ENCODE results near the gene RER1. TPM values are rescaled to one million over a fixed set of nuclear protein-coding genes. Genes with fewer than 3 reads are reported as not detected.

RER1 gene
- polyA plus RNA-seq (2013, experiment 1 of 2): 49.9 TPM
- polyA plus RNA-seq (2013, experiment 2 of 2): 50.8 TPM

- H3K9me3 ChIP-seq (ENCODE audit: insufficient read depth, low read depth, low read length): no peaks in the 10 kb centered on the region
- H3K4me3 ChIP-seq (ENCODE audit: low read length): peak within 1 kb of the TSS; percentile 99
- peaks cover 7% of the 10 kb centered on the region; the same call in 1 of the 2 replicates for H3K4me1 ChIP-seq (ENCODE audit: insufficient read depth, low read length)
- H3K27ac ChIP-seq (ENCODE audit: low read depth, low read length): peak within 1 kb of the TSS; percentile 95
- peak within 1 kb of the TSS; percentile 96 for H3K9ac ChIP-seq (ENCODE audit: low read depth, low read length)
- no peaks in the 10 kb centered on the region for H3K27me3 ChIP-seq (ENCODE audit: insufficient read depth, low read length)
- peaks cover 39% of the 10 kb centered on the region for H3K36me3 ChIP-seq (ENCODE audit: insufficient read depth, low read length)
- under 1% methylated on average over 103 of the region's 103 CpGs for WGBS
Observed at GRCh38 chr1:2391041-2391930, at the start of gene RER1, which contains the start of gene MORN1. Gene RER1 (plus strand): TSS chr1:2391841. CDS start chr1:2395791, 3,950 bp downstream. Gene MORN1 (minus strand): TSS chr1:2391554. CDS start chr1:2391533, 21 bp downstream.

- WGBS: 95% methylated on average over 20 of the region's 21 CpGs
Observed at GRCh38 chr1:2342384-2343022, 49.1 kb upstream of the RER1 start.

DNA sequence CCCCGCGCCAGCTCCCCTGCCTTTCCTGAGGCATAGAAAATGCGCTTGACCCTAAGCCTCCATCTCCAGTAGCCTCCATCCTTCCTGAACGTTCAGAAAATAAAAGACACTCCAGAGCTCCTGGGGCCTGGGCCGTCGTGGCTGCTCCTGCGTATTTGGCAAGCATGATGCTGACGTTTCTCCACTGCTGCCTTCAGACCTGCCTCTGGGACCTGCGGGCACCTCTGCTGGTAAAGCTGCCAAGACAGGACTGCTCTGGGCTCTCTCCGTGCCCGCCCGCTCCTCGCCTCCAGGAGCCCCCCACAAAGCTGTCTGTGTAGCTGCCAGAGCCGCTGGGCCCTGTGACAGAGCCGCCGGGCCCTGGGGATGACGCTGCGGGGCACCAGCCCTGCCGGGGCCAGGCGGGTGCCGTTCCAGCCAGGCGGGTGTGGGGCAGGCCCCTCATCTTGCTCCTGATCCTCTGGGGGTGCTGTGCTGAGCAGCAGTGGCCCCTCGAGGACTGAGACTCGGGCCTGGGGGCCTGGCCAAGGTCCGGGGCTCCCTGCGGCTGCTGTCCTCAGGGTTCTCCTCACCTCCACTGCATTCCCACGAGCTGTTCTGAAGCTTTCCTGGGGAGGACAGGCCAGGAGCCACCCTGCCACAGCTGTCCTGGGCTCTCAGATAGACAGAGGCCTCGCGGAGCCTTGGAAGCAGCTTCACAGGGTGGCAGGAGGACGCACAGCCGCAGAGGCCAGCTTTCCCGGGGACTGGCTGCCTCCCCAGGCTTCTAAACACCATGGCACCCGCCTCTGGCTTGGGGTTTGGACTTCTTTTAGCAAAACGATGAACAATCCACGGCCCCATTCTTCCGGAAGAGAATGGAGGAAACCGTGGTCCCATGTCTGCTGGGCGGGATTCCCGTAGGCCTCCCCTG, 48.4 kb upstream of the RER1 start:
- H3K9ac ChIP-seq (ENCODE audit: low read depth, low read length): no peak overlapping the region
- H3K27ac ChIP-seq (ENCODE audit: low read depth, low read length): no peak overlapping the region
- H3K9me3 ChIP-seq (ENCODE audit: insufficient read depth, low read depth, low read length): no peaks in the 10 kb centered on the region
- no peaks in the 10 kb centered on the region for H3K4me1 ChIP-seq (ENCODE audit: insufficient read depth, low read length)
- H3K36me3 ChIP-seq (ENCODE audit: insufficient read depth, low read length): no peaks in the 10 kb centered on the region
- H3K4me3 ChIP-seq (ENCODE audit: low read length): no peak overlapping the region
- 92% methylated on average over 39 of the region's 39 CpGs for WGBS
- no peaks in the 10 kb centered on the region for H3K27me3 ChIP-seq (ENCODE audit: insufficient read depth, low read length)

More at GRCh38 chr1:2342384-2343022, 49.1 kb upstream of the RER1 start:
- Histone ChIP-seq H3K4me3 (ENCODE audit: low read length) (no peak overlapping the region), H3K27me3 (ENCODE audit: insufficient read depth, low read length) (no peaks in the 10 kb centered on the region), H3K36me3 (ENCODE audit: insufficient read depth, low read length) (no peaks in the 10 kb centered on the region), H3K9ac (ENCODE audit: low read depth, low read length) (no peak overlapping the region), H3K27ac (ENCODE audit: low read depth, low read length) (no peak overlapping the region), H3K4me1 (ENCODE audit: insufficient read depth, low read length) (no peaks in the 10 kb centered on the region), H3K9me3 (ENCODE audit: insufficient read depth, low read depth, low read length) (no peaks in the 10 kb centered on the region)

DNA sequence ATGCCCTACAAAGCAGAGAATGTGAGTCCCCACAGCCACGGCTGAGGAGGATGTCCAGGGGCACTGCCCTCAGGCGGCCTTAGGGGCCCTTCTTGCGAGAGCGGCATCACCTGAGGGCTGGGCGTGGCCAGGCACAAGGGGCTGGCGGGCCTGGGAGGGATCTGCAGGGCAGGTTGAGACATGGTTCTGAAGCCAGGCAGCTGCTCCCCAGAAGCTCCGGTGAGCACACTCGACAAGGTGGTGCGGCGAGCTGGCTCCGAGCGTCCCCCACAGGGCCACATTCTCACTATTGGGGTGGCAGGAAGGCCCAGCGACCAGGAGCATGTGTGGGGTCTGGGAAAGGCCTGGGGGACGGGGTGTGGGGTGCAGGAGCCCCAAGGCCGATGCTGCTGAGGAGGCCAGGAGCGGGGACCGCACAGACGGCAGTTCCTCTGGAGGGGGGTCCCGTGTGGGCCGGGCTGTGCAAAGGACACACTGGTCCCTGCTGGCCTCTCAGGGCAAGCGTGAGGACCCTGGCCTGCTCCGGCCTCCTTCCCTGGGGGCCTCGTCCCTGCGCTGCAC, 47.4 kb upstream of the RER1 start:
- H3K4me1 ChIP-seq (ENCODE audit: insufficient read depth, low read length): no peaks in the 10 kb centered on the region
- WGBS: 95% methylated on average over 24 of the region's 24 CpGs
- H3K27me3 ChIP-seq (ENCODE audit: insufficient read depth, low read length): no peaks in the 10 kb centered on the region
- no peak overlapping the region for H3K9ac ChIP-seq (ENCODE audit: low read depth, low read length)
- no peaks in the 10 kb centered on the region for H3K9me3 ChIP-seq (ENCODE audit: insufficient read depth, low read depth, low read length)
- H3K27ac ChIP-seq (ENCODE audit: low read depth, low read length): no peak overlapping the region
- H3K36me3 ChIP-seq (ENCODE audit: insufficient read depth, low read length): no peaks in the 10 kb centered on the region
- H3K4me3 ChIP-seq (ENCODE audit: low read length): no peak overlapping the region

GRCh38 chr1:2344744-2345296, 46.8 kb upstream of the RER1 start:
- Histone ChIP-seq H3K9me3 (ENCODE audit: insufficient read depth, low read depth, low read length) (no peaks in the 10 kb centered on the region), H3K4me1 (ENCODE audit: insufficient read depth, low read length) (no peaks in the 10 kb centered on the region), H3K27ac (ENCODE audit: low read depth, low read length) (no peak overlapping the region), H3K36me3 (ENCODE audit: insufficient read depth, low read length) (no peaks in the 10 kb centered on the region), H3K9ac (ENCODE audit: low read depth, low read length) (no peak overlapping the region), H3K27me3 (ENCODE audit: insufficient read depth, low read length) (no peaks in the 10 kb centered on the region), H3K4me3 (ENCODE audit: low read length) (no peak overlapping the region)
- WGBS: 94% methylated on average over 29 of the region's 29 CpGs

DNA sequence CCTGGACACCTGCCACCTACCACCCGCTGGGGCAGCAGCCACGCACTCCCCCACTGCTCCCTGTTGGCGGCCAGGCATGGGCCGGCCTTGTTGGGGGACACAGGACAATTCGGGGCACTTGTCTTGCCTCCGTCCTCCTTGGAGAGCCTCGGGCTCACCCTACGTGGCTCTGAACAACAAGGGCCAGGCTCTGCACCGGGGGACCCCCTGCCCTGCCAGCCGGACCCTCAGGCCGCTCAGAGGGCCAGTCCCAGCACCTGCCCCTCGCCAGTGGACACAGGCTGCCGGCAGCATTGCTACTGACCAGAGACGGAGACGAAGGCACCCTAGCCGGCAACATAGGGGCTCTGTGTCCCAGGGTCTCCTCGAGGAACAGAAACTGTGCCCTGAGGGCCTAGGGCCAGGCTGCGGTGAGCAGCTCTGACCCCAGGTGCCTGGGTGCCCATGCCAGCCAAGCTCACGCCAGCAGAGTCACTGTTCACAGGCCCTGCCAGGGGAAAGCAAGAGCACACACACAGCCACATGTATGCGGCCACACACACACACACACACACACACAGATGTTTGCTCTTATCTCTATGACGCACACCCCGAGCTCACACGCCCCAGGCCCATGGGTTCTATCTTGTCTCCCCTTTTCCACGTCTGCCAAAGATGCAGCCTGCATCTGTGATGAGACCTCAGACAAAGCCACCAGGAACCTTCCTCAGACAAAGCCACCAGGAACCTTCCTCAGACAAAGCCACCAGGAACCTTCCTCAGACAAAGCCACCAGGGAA, 46.2 kb upstream of the RER1 start:
- no peaks in the 10 kb centered on the region for H3K27me3 ChIP-seq (ENCODE audit: insufficient read depth, low read length)
- no peak overlapping the region; the same call in 1 of the 2 replicates for H3K9ac ChIP-seq (ENCODE audit: low read depth, low read length)
- H3K4me1 ChIP-seq (ENCODE audit: insufficient read depth, low read length): no peaks in the 10 kb centered on the region
- H3K27ac ChIP-seq (ENCODE audit: low read depth, low read length): no peak overlapping the region
- no peaks in the 10 kb centered on the region for H3K36me3 ChIP-seq (ENCODE audit: insufficient read depth, low read length)
- H3K9me3 ChIP-seq (ENCODE audit: insufficient read depth, low read depth, low read length): no peaks in the 10 kb centered on the region
- H3K4me3 ChIP-seq (ENCODE audit: low read length): no peak overlapping the region
- WGBS: 94% methylated on average over 24 of the region's 24 CpGs

DNA sequence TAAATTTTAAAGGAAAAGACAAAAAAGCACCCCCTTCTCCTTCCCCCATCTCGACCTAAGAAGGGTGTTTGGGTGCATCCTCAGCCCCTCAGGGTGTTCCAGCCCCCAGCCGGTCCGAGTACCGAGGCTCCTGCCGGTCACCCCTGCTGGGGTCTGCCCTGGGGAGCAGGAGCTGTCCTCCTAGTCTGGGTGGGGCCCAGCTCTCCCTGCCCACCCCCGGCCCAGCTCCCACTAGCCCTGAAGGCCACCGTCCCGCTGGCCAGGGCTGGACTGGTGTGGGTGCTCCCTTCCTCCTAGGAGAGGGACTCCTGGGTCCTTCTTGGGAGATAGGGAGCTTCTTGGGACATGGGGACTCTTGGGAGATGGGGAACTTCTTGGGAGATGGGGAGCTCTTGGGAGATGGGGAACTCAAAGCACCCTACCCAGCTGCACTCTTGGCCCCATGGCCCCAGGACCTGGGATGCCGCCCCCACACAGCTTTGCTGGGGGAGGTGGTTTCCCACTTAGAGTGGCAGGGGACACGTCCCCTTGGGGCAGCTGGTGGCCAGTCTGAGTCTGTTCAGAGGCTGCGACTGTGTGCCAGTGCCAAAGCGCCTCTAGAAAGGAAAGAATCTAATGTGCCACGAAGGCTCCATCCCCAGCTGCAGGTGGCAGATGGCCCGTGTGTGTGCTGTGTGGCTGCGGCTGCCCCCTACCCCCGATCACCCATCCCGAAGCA, 44.8 kb upstream of the RER1 start:
- Histone ChIP-seq H3K4me1 (ENCODE audit: insufficient read depth, low read length) (no peaks in the 10 kb centered on the region), H3K27me3 (ENCODE audit: insufficient read depth, low read length) (no peaks in the 10 kb centered on the region), H3K9me3 (ENCODE audit: insufficient read depth, low read depth, low read length) (no peaks in the 10 kb centered on the region), H3K27ac (ENCODE audit: low read depth, low read length) (no peak overlapping the region), H3K4me3 (ENCODE audit: low read length) (no peak overlapping the region), H3K36me3 (ENCODE audit: insufficient read depth, low read length) (no peaks in the 10 kb centered on the region), H3K9ac (ENCODE audit: low read depth, low read length) (no peak overlapping the region)
- WGBS: 92% methylated on average over 17 of the region's 17 CpGs

DNA sequence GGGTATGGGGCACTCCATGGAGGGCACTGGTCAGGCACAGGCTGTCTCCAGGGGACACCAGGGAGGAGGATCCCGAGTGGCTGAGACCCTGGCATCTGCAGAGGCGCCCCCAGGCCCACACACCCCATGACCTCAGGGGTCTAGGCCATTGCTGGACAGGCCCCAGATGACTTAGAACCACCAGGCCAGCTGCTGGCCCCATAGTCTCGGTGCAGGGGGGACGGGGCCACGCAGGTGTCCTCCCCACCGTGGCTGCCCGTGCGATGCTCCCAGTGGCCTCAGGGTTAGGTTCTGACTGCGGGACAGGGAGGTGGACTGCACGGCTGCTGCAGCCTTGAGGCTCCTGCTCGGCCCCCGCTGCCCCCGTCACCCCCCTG, 44.2 kb upstream of the RER1 start:
- no peaks in the 10 kb centered on the region for H3K27me3 ChIP-seq (ENCODE audit: insufficient read depth, low read length)
- 95% methylated on average over 13 of the region's 13 CpGs for WGBS
- H3K36me3 ChIP-seq (ENCODE audit: insufficient read depth, low read length): no peaks in the 10 kb centered on the region
- H3K9me3 ChIP-seq (ENCODE audit: insufficient read depth, low read depth, low read length): no peaks in the 10 kb centered on the region
- H3K4me3 ChIP-seq (ENCODE audit: low read length): no peak overlapping the region
- no peaks in the 10 kb centered on the region for H3K4me1 ChIP-seq (ENCODE audit: insufficient read depth, low read length)
- H3K27ac ChIP-seq (ENCODE audit: low read depth, low read length): no peak overlapping the region
- H3K9ac ChIP-seq (ENCODE audit: low read depth, low read length): no peak overlapping the region

GRCh38 chr1:2347896-2348295, 43.7 kb upstream of the RER1 start:
- H3K9ac ChIP-seq (ENCODE audit: low read depth, low read length): no peak overlapping the region
- WGBS: 92% methylated on average over 23 of the region's 23 CpGs
- H3K27me3 ChIP-seq (ENCODE audit: insufficient read depth, low read length): no peaks in the 10 kb centered on the region
- no peaks in the 10 kb centered on the region for H3K4me1 ChIP-seq (ENCODE audit: insufficient read depth, low read length)
- no peak overlapping the region for H3K27ac ChIP-seq (ENCODE audit: low read depth, low read length)
- no peak overlapping the region for H3K4me3 ChIP-seq (ENCODE audit: low read length)
- H3K9me3 ChIP-seq (ENCODE audit: insufficient read depth, low read depth, low read length): no peaks in the 10 kb centered on the region
- H3K36me3 ChIP-seq (ENCODE audit: insufficient read depth, low read length): no peaks in the 10 kb centered on the region

Data from HUES64 (cell line).